Ascending aorta (tissue), 2 donors: ENCODE data around the gene SLC9C1. TPM values are rescaled to one million over a fixed set of nuclear protein-coding genes. Genes with fewer than 3 reads are reported as not detected.

Experiments used
- DNase-seq, 2 donors: peaks; one replicate each; pipeline ENCODE4 v3.0.0-alpha.2; 2019; ENCODE audit warnings: low spot score in 2 of 2
- H3K27ac ChIP-seq, 2 donors: fragments of 200-600 bp; sonication (generic); one replicate each; pipeline ENCODE4 v1.5.1; 2016 to 2017; ENCODE audit warnings: mild to moderate bottlenecking in 1 of 2
- H3K27me3 ChIP-seq: fragments of 200-600 bp; sonication (generic); one replicate; pipeline ENCODE4 v1.5.1; 2017
- H3K36me3 ChIP-seq, 2 donors: fragments of 200-600 bp; sonication (generic); one replicate each; pipeline ENCODE4 v1.5.1; 2016
- H3K4me1 ChIP-seq, 2 donors: fragments of 200-600 bp; sonication (generic); one replicate each; pipeline ENCODE4 v1.5.1; 2016 to 2017; ENCODE audit warnings: mild to moderate bottlenecking in 1 of 2
- H3K4me3 ChIP-seq, 2 donors: fragments of 200-600 bp; sonication (generic); one replicate each; pipeline ENCODE4 v1.5.1; 2016 to 2017; ENCODE audit warnings: mild to moderate bottlenecking in 1 of 2
- H3K9me3 ChIP-seq, 2 donors: fragments of 200-600 bp; sonication (generic); one replicate each; pipeline ENCODE4 v1.5.1; 2016
- intact Hi-C: fragments of 100-400 bp; cut with DNase I; formaldehyde crosslinking; loops from one replicate; pipeline ENCODE4 v1.15.1; 2023
- total RNA-seq: library from RNA; depleted of rRNA; stranded (reverse); fragments of >200 nt; gene quantifications from one replicate; pipeline ENCODE4 v1.1.0, GENCODE V29; 2016
- TF ChIP-seq, protein P1 (sequence below), 3 experiments: fragments of 200-600 bp in 2 of 3; fragments of 450-650 bp in 1 of 3; sonication (generic) in 2 of 3; IDR thresholded peaks; one replicate each; pipeline ENCODE4 v1.5.1; 2016 to 2019; ENCODE audit warnings: antibody characterized with exemption in 3 of 3, mild to moderate bottlenecking in 1 of 3, moderate library complexity in 1 of 3

Gene SLC9C1
- total RNA-seq, 1 donor from 2014 or later: 0.32 TPM

GRCh38 chr3:112090887-112091586 lies 203.0 kb downstream of the SLC9C1 start:
- TF ChIP-seq, protein P1, sequence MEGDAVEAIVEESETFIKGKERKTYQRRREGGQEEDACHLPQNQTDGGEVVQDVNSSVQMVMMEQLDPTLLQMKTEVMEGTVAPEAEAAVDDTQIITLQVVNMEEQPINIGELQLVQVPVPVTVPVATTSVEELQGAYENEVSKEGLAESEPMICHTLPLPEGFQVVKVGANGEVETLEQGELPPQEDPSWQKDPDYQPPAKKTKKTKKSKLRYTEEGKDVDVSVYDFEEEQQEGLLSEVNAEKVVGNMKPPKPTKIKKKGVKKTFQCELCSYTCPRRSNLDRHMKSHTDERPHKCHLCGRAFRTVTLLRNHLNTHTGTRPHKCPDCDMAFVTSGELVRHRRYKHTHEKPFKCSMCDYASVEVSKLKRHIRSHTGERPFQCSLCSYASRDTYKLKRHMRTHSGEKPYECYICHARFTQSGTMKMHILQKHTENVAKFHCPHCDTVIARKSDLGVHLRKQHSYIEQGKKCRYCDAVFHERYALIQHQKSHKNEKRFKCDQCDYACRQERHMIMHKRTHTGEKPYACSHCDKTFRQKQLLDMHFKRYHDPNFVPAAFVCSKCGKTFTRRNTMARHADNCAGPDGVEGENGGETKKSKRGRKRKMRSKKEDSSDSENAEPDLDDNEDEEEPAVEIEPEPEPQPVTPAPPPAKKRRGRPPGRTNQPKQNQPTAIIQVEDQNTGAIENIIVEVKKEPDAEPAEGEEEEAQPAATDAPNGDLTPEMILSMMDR (IDR thresholded peaks at IDR 0.05): no peak
- DNase-seq: no peak
- Histone ChIP-seq H3K4me3 (no peak overlapping the region), H3K36me3 (no peaks in the 10 kb centered on the region), H3K27ac (no peak overlapping the region), H3K9me3 (no peaks in the 10 kb centered on the region), H3K27me3 (no peaks in the 10 kb centered on the region), H3K4me1 (peaks cover 0 to 14% of the 10 kb centered on the region in 2 donors)
- intact Hi-C loops: no loop called here

Other genes with a start within 250 kb of the SLC9C1 start
- 0.32 TPM for gene C3orf52, start 207.8 kb downstream of the SLC9C1 start, total RNA-seq
- not detected for gene GCSAM, start 161.0 kb downstream of the SLC9C1 start, total RNA-seq
- gene CD200, start 38.9 kb upstream of the SLC9C1 start, total RNA-seq: 3.6 TPM
- gene BTLA, start 205.3 kb upstream of the SLC9C1 start, total RNA-seq: not detected